HG02938 (cell line): ENCODE results near the gene NBEA.
A peak's percentile ranks its signal among the peaks of the same experiment; 100 is the strongest.

Experiments
- ATAC-seq: cut with Tn5 transposase; IDR thresholded peaks from one replicate; pipeline ENCODE4 v1.9.1; 2021; ENCODE audit warnings: mild to moderate bottlenecking, moderate library complexity; ENCODE audit not compliant: unreplicated experiment

NBEA gene

DNA sequence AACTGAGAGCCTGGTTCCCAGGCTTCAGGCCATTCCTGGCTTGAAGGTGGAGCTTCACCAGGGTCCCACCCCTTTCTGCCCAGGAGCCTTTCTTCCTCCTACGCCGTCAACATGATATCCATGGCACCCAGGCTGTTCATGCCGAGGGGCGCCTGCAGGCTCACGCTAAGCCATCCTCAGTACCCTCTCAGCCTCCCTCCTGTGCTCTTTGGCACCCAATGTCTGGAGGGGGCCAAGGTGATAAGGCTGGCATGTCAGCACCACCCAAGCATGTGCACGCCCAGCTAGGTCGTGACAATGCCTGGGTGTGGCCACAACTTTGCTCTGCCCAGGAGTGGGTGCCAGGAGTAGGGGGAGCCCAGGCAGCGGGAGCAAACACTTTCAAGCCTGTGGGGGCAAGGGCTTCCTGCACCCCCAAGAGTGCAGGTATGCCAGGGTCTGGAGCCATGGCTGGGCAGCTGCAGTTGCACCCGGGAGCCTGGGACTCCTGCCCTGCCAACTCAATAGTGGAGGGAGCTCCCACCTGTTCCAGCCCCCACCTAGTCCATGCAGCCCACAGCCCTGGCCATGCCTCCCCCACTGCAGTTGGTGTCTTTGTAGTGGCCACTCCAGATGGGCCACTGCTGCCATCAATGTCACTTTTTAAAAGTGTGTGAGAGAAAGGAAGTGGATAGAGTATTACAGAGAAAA lies 314.5 kb downstream of the NBEA start:
- ATAC-seq, result no peak

DNA sequence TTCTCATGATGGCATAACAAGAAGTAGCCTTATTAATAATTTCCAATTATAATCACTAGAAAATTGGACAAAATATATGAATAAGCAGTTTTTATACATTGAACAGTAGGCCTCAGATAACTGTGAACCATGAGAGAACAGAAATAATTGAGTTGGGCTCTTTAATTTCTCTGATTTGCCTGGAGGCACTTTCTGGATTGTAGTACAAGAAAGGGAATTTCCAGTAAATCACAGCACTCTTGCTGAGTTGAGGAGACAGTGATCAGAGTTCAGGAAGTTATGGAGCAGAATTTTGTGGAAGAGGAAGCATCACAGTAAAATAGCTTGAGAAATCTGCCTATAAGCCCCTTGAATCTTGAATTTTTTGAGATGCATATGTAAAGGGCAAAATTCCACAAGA lies 318.2 kb downstream of the NBEA start:
- ATAC-seq, result no peak

GRCh38 chr13:35266412-35266811 lies 324.3 kb downstream of the NBEA start:
- ATAC-seq, result no peak

- ATAC-seq, result no peak
Observed at GRCh38 chr13:35278917-35279316, 336.8 kb downstream of the NBEA start.

- ATAC-seq, result no peak
Observed at GRCh38 chr13:35279500-35279899, 337.4 kb downstream of the NBEA start.

DNA sequence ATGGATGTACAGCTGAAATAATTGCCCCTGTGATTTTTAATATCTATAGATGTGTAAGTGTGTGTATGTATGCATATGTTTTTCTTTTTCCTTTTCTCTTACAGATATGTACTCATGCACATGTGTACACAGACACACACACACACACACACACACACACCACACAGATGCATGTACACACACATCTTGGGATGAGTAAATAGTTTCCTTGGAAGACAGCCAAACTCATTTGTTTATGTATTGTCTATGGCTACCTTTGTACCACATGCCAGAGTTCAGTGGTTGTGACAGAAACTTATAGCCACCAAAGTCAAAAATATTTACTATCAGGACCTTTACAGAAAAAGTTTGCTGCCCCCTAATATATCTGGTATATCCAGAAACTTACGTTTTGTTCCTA lies 341.8 kb downstream of the NBEA start:
- ATAC-seq, result no peak

GRCh38 chr13:35285677-35286076 lies 343.6 kb downstream of the NBEA start:
- ATAC-seq, result no peak

- ATAC-seq, result no peak
Observed at GRCh38 chr13:35292329-35292728, 350.3 kb downstream of the NBEA start.

DNA sequence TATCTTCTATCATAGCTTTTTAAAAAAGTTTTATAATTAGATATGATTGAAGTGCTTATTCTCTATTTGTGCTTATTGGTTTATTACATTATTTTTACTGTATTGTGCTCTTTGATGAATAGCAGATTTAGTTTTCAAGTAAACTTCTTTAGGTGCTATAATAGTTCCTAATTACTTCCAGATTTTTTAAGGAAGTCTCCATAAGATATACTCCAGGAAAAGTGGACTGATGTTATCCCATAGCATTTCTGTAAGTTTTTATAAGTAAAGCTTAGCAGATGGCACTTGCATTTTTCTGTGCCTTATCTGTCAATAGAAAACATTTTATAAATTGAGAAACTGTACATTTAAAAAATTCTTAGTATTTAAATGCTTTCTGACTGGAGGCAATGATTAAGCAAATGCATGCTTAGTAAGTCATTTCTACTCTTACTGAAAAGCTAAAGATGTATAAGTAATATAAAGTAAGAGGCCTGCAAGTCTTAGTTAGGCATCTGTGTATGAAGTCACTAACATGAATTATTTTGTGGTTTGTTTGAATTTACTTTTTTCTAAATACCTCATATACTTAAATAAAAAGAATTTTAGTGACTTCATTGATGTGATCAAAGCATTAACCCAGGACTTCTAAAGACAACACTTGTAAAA lies 351.6 kb downstream of the NBEA start:
- no peak for ATAC-seq

- ATAC-seq, result no peak
Observed at GRCh38 chr13:35309706-35310105, 367.6 kb downstream of the NBEA start.

GRCh38 chr13:35332134-35332533 lies 390.1 kb downstream of the NBEA start:
- no peak for ATAC-seq

GRCh38 chr13:35333157-35333556 lies 391.1 kb downstream of the NBEA start:
- ATAC-seq, result no peak

GRCh38 chr13:35342440-35342839 lies 400.4 kb downstream of the NBEA start:
- ATAC-seq, result no peak

DNA sequence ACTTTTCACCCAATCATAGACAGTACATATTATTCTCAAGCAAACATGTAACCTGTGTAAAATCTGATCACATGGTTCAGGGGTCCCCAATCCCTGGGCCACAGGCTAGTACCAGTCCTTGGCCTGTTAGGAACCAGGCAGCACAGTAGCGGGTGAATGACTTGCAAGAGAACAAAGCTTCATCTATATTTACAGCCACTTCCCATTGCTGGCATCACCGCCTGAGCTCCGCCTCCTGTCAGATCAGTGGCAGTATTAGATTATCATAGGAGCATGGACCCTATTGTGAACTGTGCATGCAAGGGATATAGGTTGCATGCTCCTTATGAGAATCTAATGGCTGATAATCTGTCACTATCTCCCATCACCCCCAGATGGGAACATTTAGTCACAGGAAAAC lies 401.3 kb downstream of the NBEA start:
- no peak for ATAC-seq

DNA sequence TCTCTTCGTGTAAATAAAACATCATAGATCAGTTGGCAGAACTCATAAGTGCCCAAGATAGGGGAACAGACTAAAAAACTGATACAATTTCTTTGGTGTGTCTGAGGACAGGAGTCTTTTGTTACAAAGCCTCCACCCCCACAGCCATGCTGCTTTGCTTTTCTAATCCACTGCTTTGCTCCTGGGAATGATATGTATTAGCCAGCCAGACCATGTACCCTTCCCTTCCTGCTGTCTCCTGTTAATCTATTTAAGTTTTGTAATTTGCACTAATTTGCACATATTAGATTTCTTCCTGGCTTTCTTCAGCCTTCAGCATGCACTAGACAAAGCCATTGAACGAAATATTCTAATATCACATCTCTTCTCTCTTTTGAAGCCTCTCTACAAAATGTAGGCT lies 403.9 kb downstream of the NBEA start:
- no peak for ATAC-seq

DNA sequence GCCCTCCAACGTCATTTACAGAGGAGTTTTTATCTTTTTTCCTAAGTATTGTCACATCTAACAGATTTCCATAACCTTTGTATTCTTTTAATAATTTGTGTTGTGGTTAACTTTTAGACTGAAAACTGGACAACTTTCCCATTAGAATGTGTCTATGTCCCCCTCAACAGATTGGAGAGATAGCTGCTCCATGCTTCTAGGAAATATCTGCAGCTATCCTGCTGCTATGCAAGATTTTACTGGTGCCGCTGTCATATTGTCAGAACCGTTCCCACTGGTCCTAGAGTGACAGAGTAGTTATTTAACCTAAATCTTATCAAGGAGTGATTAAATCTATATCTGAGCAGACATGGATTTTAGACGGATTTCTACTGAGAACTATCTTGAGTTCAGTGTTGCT lies 404.4 kb downstream of the NBEA start:
- ATAC-seq, result no peak

- ATAC-seq, result no peak
Observed at GRCh38 chr13:35347679-35348205, 405.7 kb downstream of the NBEA start.

DNA sequence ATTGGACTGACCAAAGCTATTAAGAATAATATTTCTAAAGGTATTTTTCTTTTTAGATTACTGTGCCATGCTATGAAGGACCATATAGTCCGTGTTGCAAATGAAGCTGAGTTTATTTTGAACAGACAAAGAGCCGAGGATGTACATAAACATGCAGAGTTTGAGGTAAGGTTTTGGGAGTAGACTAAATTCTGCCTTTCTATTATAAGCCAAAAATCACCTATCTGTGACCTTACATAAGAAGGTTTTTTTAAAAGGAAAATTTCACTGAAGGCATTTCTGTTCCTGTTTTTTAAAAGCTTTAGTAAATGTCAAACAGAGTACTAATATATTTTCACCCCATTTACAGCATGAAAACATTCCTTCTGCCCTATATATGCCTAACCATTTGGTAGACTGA lies 407.0 kb downstream of the NBEA start:
- ATAC-seq, result no peak

- peak; percentile 81 for ATAC-seq
Observed at GRCh38 chr13:35349673-35350278, 407.7 kb downstream of the NBEA start.

DNA sequence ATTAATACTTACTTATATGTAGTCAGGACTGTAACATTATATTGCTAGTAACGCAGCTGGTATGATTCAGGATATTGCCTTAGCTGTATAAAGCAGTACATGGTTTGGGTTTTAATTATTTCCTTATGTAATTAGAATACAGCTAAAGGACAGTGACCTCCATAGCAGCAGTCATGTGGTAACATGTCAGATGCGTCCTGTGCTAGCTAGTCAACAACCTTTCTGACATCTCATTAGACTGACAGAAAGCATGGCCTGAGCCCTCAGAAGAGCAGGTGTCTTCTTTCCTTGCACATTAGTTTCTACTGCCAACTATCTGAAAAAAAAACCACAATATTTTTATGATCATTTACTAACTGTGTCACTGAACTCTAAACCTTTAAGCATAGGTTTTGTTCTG lies 412.2 kb downstream of the NBEA start:
- no peak for ATAC-seq

DNA sequence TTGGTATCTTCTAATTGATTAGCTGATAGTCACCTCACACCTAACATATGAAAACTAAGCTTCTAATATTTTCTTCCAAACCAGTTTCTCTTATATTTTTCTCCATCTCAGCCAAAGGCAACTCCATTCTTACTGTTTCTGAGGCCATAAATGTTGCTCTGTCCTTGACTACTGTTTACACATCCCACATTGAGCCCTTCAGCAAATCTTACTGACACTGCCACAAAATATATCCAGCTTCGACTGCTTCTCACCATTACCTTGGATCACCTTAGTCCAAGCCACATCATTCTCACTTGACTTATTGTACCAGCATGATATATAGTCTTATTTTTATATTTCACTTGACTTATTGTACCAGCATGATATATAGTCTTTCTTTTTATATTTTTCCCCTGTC lies 412.8 kb downstream of the NBEA start:
- no peak for ATAC-seq

GRCh38 chr13:35356572-35356971 lies 414.5 kb downstream of the NBEA start:
- no peak for ATAC-seq
